Brain microvascular endothelial cell (primary cell): Measurements from ENCODE around the gene CFAP70.
"Not testable (repeated sequence)": the region's sequence is repeated elsewhere in the genome, so short reads cannot be mapped to it uniquely, and the experiment has no call there.

Source experiments
- DNase-seq: peaks from one replicate; pipeline ENCODE4 v3.0.0-alpha.2; 2020
- H3K27ac ChIP-seq: fragments of 250-450 bp; sonication (Bioruptor Pico); 2 replicates; pipeline ENCODE4 v1.5.1; 2020; ENCODE audit warnings: mild to moderate bottlenecking, moderate library complexity
- H3K27me3 ChIP-seq: fragments of 250-450 bp; sonication (Bioruptor Pico); replicated peaks from 2 replicates; pipeline ENCODE4 v1.5.1; 2020; ENCODE audit warnings: mild to moderate bottlenecking
- H3K36me3 ChIP-seq: fragments of 250-450 bp; sonication (Bioruptor Pico); replicated peaks from 2 replicates; pipeline ENCODE4 v1.5.1; 2020; ENCODE audit warnings: mild to moderate bottlenecking
- H3K4me3 ChIP-seq: 2 replicates; pipeline ENCODE4 v1.5.1; 2011; ENCODE audit warnings: low read depth, mild to moderate bottlenecking, control low read depth, low read length, moderate library complexity
- CTCF ChIP-seq: IDR thresholded peaks from 2 replicates; pipeline ENCODE4 v1.5.1; 2011; ENCODE audit warnings: low read depth, mild to moderate bottlenecking, moderate library complexity, low read length, control low read depth, inconsistent platforms; ENCODE audit errors: missing control alignments
- in situ Hi-C: cut with HindIII; loops from 2 replicates; pipeline ENCODE4 v1.10.0; 2017; ENCODE audit warnings: low sequenced_read_pairs, low pct_ligation_motif_present

Gene CFAP70

GRCh38 chr10:73404690-73405089 lies 46.0 kb upstream of the CFAP70 start:
- peaks cover 4% of the 10 kb centered on the region for H3K36me3 ChIP-seq
- no peak for TF ChIP-seq CTCF
- no peaks in the 10 kb centered on the region for H3K27me3 ChIP-seq
- in situ Hi-C loops = no loop called here
- H3K4me3 ChIP-seq = no peak overlapping the region
- no peak overlapping the region for H3K27ac ChIP-seq
- DNase-seq = no peak

DNA sequence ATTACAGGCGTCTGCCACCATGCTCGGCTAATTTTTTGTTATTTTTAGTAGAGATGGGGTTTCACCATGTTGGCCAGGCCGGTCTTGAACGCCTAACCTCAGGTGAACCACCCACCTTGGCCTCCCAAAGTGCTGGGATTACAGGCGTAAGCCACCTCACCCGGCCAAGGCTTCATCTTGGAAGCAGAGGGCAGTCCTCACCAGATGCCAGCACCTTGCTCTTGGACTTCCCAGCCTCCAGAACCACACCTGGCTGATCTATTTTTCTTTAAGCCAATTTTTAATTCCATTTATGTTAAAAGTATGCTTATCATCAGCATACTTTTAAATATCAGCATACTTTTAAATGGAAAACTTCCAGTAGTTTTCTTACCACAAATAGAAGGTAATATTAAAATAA lies 43.0 kb upstream of the CFAP70 start:
- H3K36me3 ChIP-seq = peaks cover 19% of the 10 kb centered on the region

GRCh38 chr10:73399063-73399462 lies 40.4 kb upstream of the CFAP70 start:
- no peak for DNase-seq
- in situ Hi-C loops = no loop called here
- no peak for TF ChIP-seq CTCF
- no peak overlapping the region for H3K27ac ChIP-seq
- no peak overlapping the region for H3K4me3 ChIP-seq
- peaks cover 43% of the 10 kb centered on the region for H3K36me3 ChIP-seq
- H3K27me3 ChIP-seq = no peaks in the 10 kb centered on the region

More for the DNA sequence above, 43.0 kb upstream of the CFAP70 start:
- Histone ChIP-seq H3K27ac (no peak overlapping the region), H3K27me3 (no peaks in the 10 kb centered on the region), H3K4me3 (no peak overlapping the region)
- no peak for TF ChIP-seq CTCF
- no peak for DNase-seq
- in situ Hi-C loops = no loop called here

DNA sequence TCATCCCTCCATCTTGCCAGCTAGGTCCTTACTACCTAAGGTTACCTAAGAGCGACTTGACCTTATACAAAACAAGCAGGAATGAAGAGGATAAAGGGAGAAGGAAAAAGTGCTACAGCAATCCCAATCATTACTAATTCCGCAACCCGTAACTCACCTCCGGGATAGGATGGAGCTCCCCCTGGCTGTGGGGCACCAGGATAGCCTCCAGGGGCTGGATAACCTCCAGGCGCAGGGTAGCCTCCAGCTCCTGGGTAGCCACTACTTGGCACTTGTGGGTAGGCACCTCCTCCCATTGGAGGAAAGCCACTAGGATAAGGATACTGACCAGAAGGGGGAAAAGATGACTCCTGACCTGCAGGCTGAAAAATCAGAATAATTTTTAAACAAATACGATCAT lies 39.4 kb upstream of the CFAP70 start:
- TF ChIP-seq CTCF = peak; percentile 43
- Histone ChIP-seq H3K27me3 (no peaks in the 10 kb centered on the region), H3K36me3 (peaks cover 44% of the 10 kb centered on the region), H3K4me3 (no peak overlapping the region), H3K27ac (no peak overlapping the region)
- in situ Hi-C loops = no loop called here
- no peak for DNase-seq

GRCh38 chr10:73394325-73394724 lies 35.7 kb upstream of the CFAP70 start:
- H3K4me3 ChIP-seq, H3K27ac ChIP-seq, H3K27me3 ChIP-seq, in situ Hi-C loops, DNase-seq: not testable (repeated sequence)
- H3K36me3 ChIP-seq = peaks cover 42% of the 10 kb centered on the region

DNA sequence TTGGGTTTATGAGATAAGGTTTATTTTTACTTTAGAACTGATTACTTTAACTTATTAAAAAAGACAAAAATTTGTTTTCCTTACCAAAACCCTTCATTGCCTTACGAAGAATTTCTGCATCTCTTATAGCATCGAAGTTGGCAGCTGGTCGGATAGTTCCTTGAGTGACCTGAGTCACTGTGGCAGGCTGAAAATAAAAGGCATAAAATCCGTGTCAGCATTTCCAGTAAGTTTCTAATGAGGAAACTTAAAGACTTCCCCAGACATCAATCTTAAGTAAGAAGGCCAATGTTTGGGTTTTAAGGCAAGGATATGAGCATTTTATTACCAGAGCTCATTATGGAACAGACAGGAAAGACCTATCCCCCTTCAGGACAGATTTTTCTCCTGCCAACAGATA lies 29.6 kb upstream of the CFAP70 start:
- no peak for TF ChIP-seq CTCF
- H3K4me3 ChIP-seq = no peak overlapping the region
- no peak overlapping the region for H3K27ac ChIP-seq
- in situ Hi-C loops = no loop called here
- DNase-seq = no peak
- H3K36me3 ChIP-seq = peaks cover 32% of the 10 kb centered on the region
- H3K27me3 ChIP-seq = no peaks in the 10 kb centered on the region

DNA sequence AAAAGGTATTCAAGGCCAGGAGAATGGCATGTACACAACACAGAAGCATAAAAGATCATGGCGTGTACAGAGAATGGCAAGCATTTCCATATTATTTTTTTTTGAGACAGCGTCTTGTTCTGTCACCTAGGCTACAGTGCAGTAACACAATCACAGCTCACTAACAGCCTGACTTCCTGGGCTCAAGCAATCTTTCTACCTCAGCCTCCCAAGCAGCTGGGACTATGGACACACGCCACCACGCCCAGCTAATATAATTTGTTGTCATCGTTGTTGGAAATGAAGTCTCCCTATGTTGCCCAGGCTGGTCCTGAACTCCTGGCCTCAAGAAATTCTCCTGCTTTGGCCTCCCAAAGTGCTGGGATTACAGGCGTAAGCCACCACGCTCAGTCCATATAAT lies 27.9 kb upstream of the CFAP70 start:
- no peak overlapping the region for H3K27ac ChIP-seq
- no peak for TF ChIP-seq CTCF
- H3K4me3 ChIP-seq = no peak overlapping the region
- DNase-seq = no peak
- peaks cover 40% of the 10 kb centered on the region for H3K36me3 ChIP-seq
- in situ Hi-C loops = no loop called here
- no peaks in the 10 kb centered on the region for H3K27me3 ChIP-seq
